A549 (cell line): ENCODE measurements around the gene NCDN. TPM values are rescaled to one million over a fixed set of nuclear protein-coding genes. Genes with fewer than 3 reads are reported as not detected.

Experiments used
- ATAC-seq, 2 experiments: fragments of 200-7000 bp in 1 of 2; fragments of >200 bp in 1 of 2; cut with Nextera tagmentation in 1 of 2; cut with Tn5 transposase in 1 of 2; 3 replicates each; pipeline versions ENCODE4 v1.8.0 to v1.9.1; 2018 to 2020; ENCODE audit warnings: mild to moderate bottlenecking in 1 of 2, moderate library complexity in 1 of 2
- CTCF ChIA-PET: fragments of 300-600 bp; sonication (Branson Sonifier 250); formaldehyde crosslinking; extraction: SDS; loops from one replicate; lab custom pipeline; 2021; ENCODE audit warnings: antibody characterized with exemption, inconsistent platforms; lab: Yijun Ruan, JAX
- POLR2A ChIA-PET: fragments of 350-600 bp; formaldehyde crosslinking; extraction: SDS; loops from one replicate; lab custom pipeline; 2021; ENCODE audit warnings: antibody characterized with exemption, inconsistent platforms; lab: Yijun Ruan, JAX
- DNase-seq, 2 experiments: peaks; one replicate each; pipeline versions ENCODE4 v3.0.0 to v3.0.0-alpha.2; 2011 to 2016; ENCODE audit warnings: low read depth in 1 of 2, low spot score in 1 of 2
- FAIRE-seq: peaks from 2 replicates; lab custom pipeline; 2011; peaks lifted over from hg19 to GRCh38; lab: Jason Lieb, UNC
- H3K27ac ChIP-seq, 2 experiments: fragments of >200 bp; sonication (Bioruptor Twin); formaldehyde crosslinking; 3 replicates each; pipeline ENCODE4 v1.5.1; 2016 to 2017
- H3K4me1 ChIP-seq: fragments of >200 bp; sonication (Bioruptor Twin); formaldehyde crosslinking; 3 replicates; pipeline ENCODE4 v1.6.1; 2016
- H3K4me2 ChIP-seq: fragments of >200 bp; sonication (Bioruptor Twin); formaldehyde crosslinking; 3 replicates; pipeline ENCODE4 v1.6.1; 2016
- H3K4me3 ChIP-seq: fragments of >200 bp; sonication (Bioruptor Twin); formaldehyde crosslinking; 3 replicates; pipeline ENCODE4 v1.5.1; 2016
- H3K9me3 ChIP-seq: fragments of >200 bp; sonication (Bioruptor Twin); formaldehyde crosslinking; 3 replicates; pipeline ENCODE4 v1.6.1; 2016
- BCL3 ChIP-seq: fragments of >200 bp; sonication (Bioruptor Twin); formaldehyde crosslinking; IDR thresholded peaks from 3 replicates; pipeline ENCODE4 v1.6.1; 2016
- GATA3 ChIP-seq: IDR thresholded peaks from 2 replicates; pipeline ENCODE4 v1.6.1; 2012; ENCODE audit warnings: borderline replicate concordance
- HOXB13 ChIP-seq: fragments of 250-450 bp; sonication (Bioruptor Pico); IDR thresholded peaks from 2 replicates; pipeline ENCODE4 v1.5.0; 2020; ENCODE audit warnings: low read depth, mild to moderate bottlenecking, moderate library complexity
- KDM5A ChIP-seq: fragments of 200-600 bp; sonication (generic); IDR thresholded peaks from 2 replicates; pipeline ENCODE4 v1.6.1; 2016; ENCODE audit warnings: antibody characterized with exemption, mild to moderate bottlenecking
- MAZ ChIP-seq: fragments of 150-350 bp; IDR thresholded peaks from 2 replicates; pipeline ENCODE4 v1.6.1; 2014; ENCODE audit warnings: antibody characterized with exemption, low read depth, low read length, borderline replicate concordance
- PHF8 ChIP-seq: fragments of 200-600 bp; sonication (generic); IDR thresholded peaks from 2 replicates; pipeline ENCODE4 v1.6.1; 2016; ENCODE audit warnings: low read depth, mild to moderate bottlenecking, antibody characterized with exemption, moderate library complexity, borderline replicate concordance
- POLR2A ChIP-seq: IDR thresholded peaks from 2 replicates; pipeline ENCODE4 v1.6.1; 2012; ENCODE audit warnings: mild to moderate bottlenecking, low read length
- RAD21 ChIP-seq, 2 experiments: fragments of >200 bp in 1 of 2; sonication (Bioruptor Twin) in 1 of 2; formaldehyde crosslinking in 1 of 2; IDR thresholded peaks in 1 of 2; conservative IDR thresholded peaks in 1 of 2; 2 replicates in 1 of 2; 3 replicates in 1 of 2; pipeline ENCODE4 v1.6.1; 2012 to 2018; ENCODE audit warnings: inconsistent platforms in 1 of 2
- SMC3 ChIP-seq: fragments of >200 bp; sonication (Bioruptor Twin); formaldehyde crosslinking; IDR thresholded peaks from 3 replicates; pipeline ENCODE4 v1.6.1; 2018; ENCODE audit warnings: inconsistent platforms
- ZC3H11A ChIP-seq: fragments of 450-650 bp; IDR thresholded peaks from 2 replicates; pipeline ENCODE4 v1.6.1; 2014; ENCODE audit warnings: antibody characterized with exemption, mild to moderate bottlenecking
- ZNF302 ChIP-seq: fragments of 250-450 bp; sonication (Bioruptor Pico); IDR thresholded peaks from 2 replicates; pipeline ENCODE4 v1.9.0; 2021; ENCODE audit warnings: inconsistent platforms, mild to moderate bottlenecking, moderate library complexity
- WGBS: methylation state at CpG from one replicate; pipeline ENCODE4 v1.1.6; 2017; ENCODE audit errors: missing lambda C conversion rate; 5-methylcytosine and 5-hydroxymethylcytosine counted together
- polyA plus RNA-seq, 4 experiments: library from polyadenylated mRNA; depleted of rRNA in 3 of 4; stranded (reverse); fragments of >200 nt; fragmentation: RNase III in 1 of 4; extraction: RNeasy Plus Mini Kit Qiagen cat#74134 plus additional on column Dnase treatment in 1 of 4; gene quantifications; 2 replicates in 3 of 4; 3 replicates in 1 of 4; pipeline ENCODE4 v1.2.3, GENCODE V29; 2011 to 2017
- TF ChIP-seq, protein P1 (sequence below): fragments of 200-600 bp; sonication (generic); IDR thresholded peaks from 2 replicates; pipeline ENCODE4 v1.6.1; 2016; ENCODE audit warnings: antibody characterized with exemption, mild to moderate bottlenecking, moderate library complexity
- TF ChIP-seq, protein P2 (sequence below): IDR thresholded peaks from 2 replicates; pipeline ENCODE4 v1.6.1; 2012
- TF ChIP-seq, protein P3 (sequence below): fragments of 250-450 bp; sonication (Bioruptor Pico); IDR thresholded peaks from 2 replicates; pipeline ENCODE4 v1.5.0; 2020; ENCODE audit warnings: low read depth, mild to moderate bottlenecking, moderate library complexity
- TF ChIP-seq, protein P4 (sequence below): fragments of >200 bp; sonication (Bioruptor Twin); formaldehyde crosslinking; IDR thresholded peaks from 3 replicates; pipeline ENCODE4 v1.5.1; 2016

Gene NCDN
- polyA plus RNA-seq, 2 of the 4 experiments (the other 2 are of a cell fraction) = 7.0 to 16.8 TPM

DNA sequence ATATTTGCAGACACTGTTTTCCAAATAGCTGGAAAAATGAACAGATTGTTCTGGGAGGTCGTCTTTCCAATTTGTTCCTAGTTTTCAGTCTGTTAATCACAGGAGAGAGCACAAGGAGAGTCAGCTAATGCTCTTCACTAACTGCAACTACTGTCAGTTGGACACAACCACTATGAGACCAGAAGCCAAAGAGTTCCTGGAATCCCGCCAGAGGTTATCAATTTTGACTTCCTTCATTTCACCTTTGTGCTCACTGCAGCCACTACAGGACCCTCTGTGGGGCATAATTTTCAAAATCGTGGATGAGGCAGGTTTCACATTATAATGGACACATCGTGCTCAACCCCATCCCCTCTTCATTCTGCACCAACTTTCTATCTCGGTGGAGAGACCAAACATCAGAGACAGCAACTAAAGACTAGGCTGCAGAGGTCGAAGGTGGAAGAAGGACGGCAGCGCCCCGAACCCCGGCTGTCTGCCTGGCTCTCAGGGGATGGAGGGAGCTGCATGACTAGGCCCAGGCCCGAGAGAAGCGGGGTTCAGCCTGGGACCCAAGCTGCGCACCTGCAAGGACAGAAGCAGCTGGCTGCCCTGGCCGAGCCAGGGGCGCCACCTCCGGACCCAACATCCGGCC, 998 bp upstream of the NCDN start:
- TF ChIP-seq, protein P1, sequence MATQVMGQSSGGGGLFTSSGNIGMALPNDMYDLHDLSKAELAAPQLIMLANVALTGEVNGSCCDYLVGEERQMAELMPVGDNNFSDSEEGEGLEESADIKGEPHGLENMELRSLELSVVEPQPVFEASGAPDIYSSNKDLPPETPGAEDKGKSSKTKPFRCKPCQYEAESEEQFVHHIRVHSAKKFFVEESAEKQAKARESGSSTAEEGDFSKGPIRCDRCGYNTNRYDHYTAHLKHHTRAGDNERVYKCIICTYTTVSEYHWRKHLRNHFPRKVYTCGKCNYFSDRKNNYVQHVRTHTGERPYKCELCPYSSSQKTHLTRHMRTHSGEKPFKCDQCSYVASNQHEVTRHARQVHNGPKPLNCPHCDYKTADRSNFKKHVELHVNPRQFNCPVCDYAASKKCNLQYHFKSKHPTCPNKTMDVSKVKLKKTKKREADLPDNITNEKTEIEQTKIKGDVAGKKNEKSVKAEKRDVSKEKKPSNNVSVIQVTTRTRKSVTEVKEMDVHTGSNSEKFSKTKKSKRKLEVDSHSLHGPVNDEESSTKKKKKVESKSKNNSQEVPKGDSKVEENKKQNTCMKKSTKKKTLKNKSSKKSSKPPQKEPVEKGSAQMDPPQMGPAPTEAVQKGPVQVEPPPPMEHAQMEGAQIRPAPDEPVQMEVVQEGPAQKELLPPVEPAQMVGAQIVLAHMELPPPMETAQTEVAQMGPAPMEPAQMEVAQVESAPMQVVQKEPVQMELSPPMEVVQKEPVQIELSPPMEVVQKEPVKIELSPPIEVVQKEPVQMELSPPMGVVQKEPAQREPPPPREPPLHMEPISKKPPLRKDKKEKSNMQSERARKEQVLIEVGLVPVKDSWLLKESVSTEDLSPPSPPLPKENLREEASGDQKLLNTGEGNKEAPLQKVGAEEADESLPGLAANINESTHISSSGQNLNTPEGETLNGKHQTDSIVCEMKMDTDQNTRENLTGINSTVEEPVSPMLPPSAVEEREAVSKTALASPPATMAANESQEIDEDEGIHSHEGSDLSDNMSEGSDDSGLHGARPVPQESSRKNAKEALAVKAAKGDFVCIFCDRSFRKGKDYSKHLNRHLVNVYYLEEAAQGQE = no peak
- no peak for TF ChIP-seq GATA3
- TF ChIP-seq SMC3 = no peak
- TF ChIP-seq BCL3 = no peak
- TF ChIP-seq, protein P2, sequence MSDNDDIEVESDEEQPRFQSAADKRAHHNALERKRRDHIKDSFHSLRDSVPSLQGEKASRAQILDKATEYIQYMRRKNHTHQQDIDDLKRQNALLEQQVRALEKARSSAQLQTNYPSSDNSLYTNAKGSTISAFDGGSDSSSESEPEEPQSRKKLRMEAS = no peak
- no peak for TF ChIP-seq HOXB13 (CRISPR knock-in tag)
- no peak for TF ChIP-seq RAD21 (conservative IDR thresholded peaks at IDR 0.05 in 1 of 2, IDR thresholded peaks at IDR 0.05 in 1 of 2)
- DNase-seq = no peak
- peaks cover 32% of the 10 kb centered on the region; the same call in 2 of the 3 replicates for H3K4me1 ChIP-seq
- no peak for ATAC-seq
- H3K9me3 ChIP-seq = no peaks in the 10 kb centered on the region
- peak overlapping the region; percentile 96 for H3K4me3 ChIP-seq
- CTCF ChIA-PET = interaction anchor here (0.7 to 2.6 kb wide), 6 partner anchors 8 to 181 kb away, joined by 3 to 16 read pairs (median 6); no protein-coding TSS in a partner anchor
- peak overlapping the region; percentile 89 for H3K4me2 ChIP-seq
- 2% methylated on average over 8 of the region's 17 CpGs for WGBS
- POLR2A ChIA-PET = interaction anchor here (1.2 to 1.4 kb wide), 4 partner anchors 8 to 106 kb away, joined by 4 to 6 read pairs (median 5); partner anchors contain the start of gene TFAP2E
- peak overlapping the region; percentile 99 to 100 for H3K27ac ChIP-seq
- FAIRE-seq = no peak

DNA sequence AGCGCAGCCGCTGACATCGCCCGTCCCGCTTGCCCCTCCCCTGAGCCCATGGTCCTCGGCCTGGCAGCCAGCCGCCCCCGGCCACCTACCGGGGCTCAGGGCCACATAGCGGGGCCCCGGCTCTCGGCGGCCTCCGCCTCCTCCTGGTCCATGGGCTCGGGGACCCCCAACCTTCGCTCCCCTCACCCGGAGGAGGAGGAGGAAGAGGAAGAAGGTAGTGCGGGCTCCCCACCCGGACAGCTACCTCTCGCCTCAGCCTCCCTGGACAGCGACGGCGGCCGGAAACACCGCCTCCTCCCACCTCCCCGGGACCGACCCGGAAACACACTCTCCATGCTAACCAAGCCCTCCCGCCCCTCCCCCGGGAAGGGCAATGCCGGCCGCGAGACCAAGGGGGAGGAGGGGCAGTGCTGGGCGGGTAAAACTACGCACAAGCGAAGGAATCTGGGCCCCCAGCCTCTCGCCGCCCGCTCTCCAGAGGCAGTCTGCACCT, 435 bp upstream of the NCDN start, which contains the start of gene KIAA0319L:
TSS of gene KIAA0319L (minus strand) at position 286 of the 493 bp plus-strand sequence. CDS start 2,912 bp downstream, outside the sequence.
- CTCF ChIA-PET = interaction anchor here (1.1 to 2.6 kb wide), 5 partner anchors 8 to 170 kb away, joined by 3 to 16 read pairs (median 10); no protein-coding TSS in a partner anchor
- WGBS = no CpG with 5 or more reads among the region's 39 CpGs

More for the DNA sequence above, 435 bp upstream of the NCDN start, which contains the start of gene KIAA0319L:
- ATAC-seq = peak; percentile 90 to 94
- POLR2A ChIA-PET = interaction anchor here (0.9 to 1.4 kb wide), 7 partner anchors 8 to 212 kb away, joined by 3 to 6 read pairs (median 4); partner anchors contain the start of genes CLSPN and TFAP2E
- peak; percentile 56 to 70 for DNase-seq
- TF ChIP-seq, protein P3, sequence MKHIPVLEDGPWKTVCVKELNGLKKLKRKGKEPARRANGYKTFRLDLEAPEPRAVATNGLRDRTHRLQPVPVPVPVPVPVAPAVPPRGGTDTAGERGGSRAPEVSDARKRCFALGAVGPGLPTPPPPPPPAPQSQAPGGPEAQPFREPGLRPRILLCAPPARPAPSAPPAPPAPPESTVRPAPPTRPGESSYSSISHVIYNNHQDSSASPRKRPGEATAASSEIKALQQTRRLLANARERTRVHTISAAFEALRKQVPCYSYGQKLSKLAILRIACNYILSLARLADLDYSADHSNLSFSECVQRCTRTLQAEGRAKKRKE (CRISPR knock-in tag) = no peak
- TF ChIP-seq, protein P1 = 0 out of 2 replicates have a peak, but pooled peaks have one; percentile 57
- TF ChIP-seq ZC3H11A (no peak), RAD21 (conservative IDR thresholded peaks at IDR 0.05 in 1 of 2, IDR thresholded peaks at IDR 0.05 in 1 of 2) (no peak), ZNF302 (no peak), POLR2A (peak; percentile 61), MAZ (0 out of 2 replicates have a peak, but pooled peaks have one; percentile 70), PHF8 (0 out of 2 replicates have a peak, but pooled peaks have one; percentile 21), KDM5A (no peak)
- TF ChIP-seq, protein P4, sequence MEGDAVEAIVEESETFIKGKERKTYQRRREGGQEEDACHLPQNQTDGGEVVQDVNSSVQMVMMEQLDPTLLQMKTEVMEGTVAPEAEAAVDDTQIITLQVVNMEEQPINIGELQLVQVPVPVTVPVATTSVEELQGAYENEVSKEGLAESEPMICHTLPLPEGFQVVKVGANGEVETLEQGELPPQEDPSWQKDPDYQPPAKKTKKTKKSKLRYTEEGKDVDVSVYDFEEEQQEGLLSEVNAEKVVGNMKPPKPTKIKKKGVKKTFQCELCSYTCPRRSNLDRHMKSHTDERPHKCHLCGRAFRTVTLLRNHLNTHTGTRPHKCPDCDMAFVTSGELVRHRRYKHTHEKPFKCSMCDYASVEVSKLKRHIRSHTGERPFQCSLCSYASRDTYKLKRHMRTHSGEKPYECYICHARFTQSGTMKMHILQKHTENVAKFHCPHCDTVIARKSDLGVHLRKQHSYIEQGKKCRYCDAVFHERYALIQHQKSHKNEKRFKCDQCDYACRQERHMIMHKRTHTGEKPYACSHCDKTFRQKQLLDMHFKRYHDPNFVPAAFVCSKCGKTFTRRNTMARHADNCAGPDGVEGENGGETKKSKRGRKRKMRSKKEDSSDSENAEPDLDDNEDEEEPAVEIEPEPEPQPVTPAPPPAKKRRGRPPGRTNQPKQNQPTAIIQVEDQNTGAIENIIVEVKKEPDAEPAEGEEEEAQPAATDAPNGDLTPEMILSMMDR = no peak
- Histone ChIP-seq H3K27ac (peak within 1 kb of the TSS; percentile 99 to 100), H3K9me3 (no peaks in the 10 kb centered on the region), H3K4me3 (peak within 1 kb of the TSS; percentile 96), H3K4me1 (peaks cover 32% of the 10 kb centered on the region; the same call in 2 of the 3 replicates), H3K4me2 (peak within 1 kb of the TSS; percentile 99)
- FAIRE-seq = no peak
